H9 (cell line): ENCODE data around the gene BCAS3. TPM values are rescaled to one million over a fixed set of nuclear protein-coding genes. Genes with fewer than 3 reads are reported as not detected.

ENCODE experiments used
- DNase-seq: peaks from one replicate; pipeline ENCODE4 v3.0.0-alpha.2; 2017
- H2AFZ ChIP-seq: one replicate; pipeline ENCODE4 v1.6.1; 2013; ENCODE audit warnings: mild to moderate bottlenecking, low read length, control low read depth, moderate library complexity
- H2AK5ac ChIP-seq: 2 replicates; pipeline ENCODE4 v1.6.1; 2013; ENCODE audit warnings: low read length, control low read depth, mixed read lengths; ENCODE audit not compliant: insufficient read length
- H2BK120ac ChIP-seq: one replicate; pipeline ENCODE4 v1.6.1; 2013; ENCODE audit warnings: low read depth, mild to moderate bottlenecking, low read length, control low read depth, inconsistent platforms; ENCODE audit not compliant: poor library complexity, severe bottlenecking
- H2BK12ac ChIP-seq: 2 replicates; pipeline ENCODE4 v1.6.1; 2013; ENCODE audit warnings: low read length, control low read depth, mixed read lengths, low read depth; ENCODE audit not compliant: insufficient read length
- H2BK15ac ChIP-seq: 2 replicates; pipeline ENCODE4 v1.6.1; 2013; ENCODE audit warnings: low read depth, low read length, control low read depth
- H2BK20ac ChIP-seq: one replicate; pipeline ENCODE4 v1.6.1; 2013; ENCODE audit warnings: low read depth, mild to moderate bottlenecking, low read length, control low read depth, inconsistent platforms; ENCODE audit not compliant: poor library complexity, severe bottlenecking
- H2BK5ac ChIP-seq: 2 replicates; pipeline ENCODE4 v1.6.1; 2013; ENCODE audit warnings: low read length, control low read depth, mixed read lengths; ENCODE audit not compliant: insufficient read length
- H3K14ac ChIP-seq: 2 replicates; pipeline ENCODE4 v1.6.1; 2013; ENCODE audit warnings: low read length, control low read depth; ENCODE audit not compliant: insufficient read depth
- H3K18ac ChIP-seq: 2 replicates; pipeline ENCODE4 v1.6.1; 2013; ENCODE audit warnings: low read depth, mild to moderate bottlenecking, mixed read lengths, low read length, control low read depth; ENCODE audit not compliant: insufficient read length
- H3K23ac ChIP-seq: 2 replicates; pipeline ENCODE4 v1.6.1; 2013; ENCODE audit warnings: low read length, control low read depth, mixed read lengths, low read depth; ENCODE audit not compliant: insufficient read length
- H3K23me2 ChIP-seq: 2 replicates; pipeline ENCODE4 v1.6.1; 2013; ENCODE audit warnings: low read depth, mild to moderate bottlenecking, mixed read lengths, low read length, control low read depth; ENCODE audit not compliant: insufficient read length, poor library complexity, severe bottlenecking
- H3K27ac ChIP-seq: 2 replicates; pipeline ENCODE4 v1.5.1; 2013; ENCODE audit warnings: low read length, control low read depth, mixed read lengths, low read depth; ENCODE audit not compliant: insufficient read length
- H3K27me3 ChIP-seq: 2 replicates; pipeline ENCODE4 v1.6.1; 2013; ENCODE audit warnings: low read length, control low read depth, inconsistent platforms; ENCODE audit not compliant: insufficient read depth
- H3K4ac ChIP-seq: 2 replicates; pipeline ENCODE4 v1.6.1; 2013; ENCODE audit warnings: low read depth, mild to moderate bottlenecking, control low read depth, inconsistent platforms, low read length, moderate library complexity
- H3K4me1 ChIP-seq: 2 replicates; pipeline ENCODE4 v1.6.1; 2013; ENCODE audit warnings: low read length, control low read depth, inconsistent platforms; ENCODE audit not compliant: insufficient read depth
- H3K4me2 ChIP-seq: 2 replicates; pipeline ENCODE4 v1.6.1; 2013; ENCODE audit warnings: low read length, control low read depth, mixed read lengths; ENCODE audit not compliant: insufficient read length, insufficient read depth
- H3K56ac ChIP-seq: 2 replicates; pipeline ENCODE4 v1.6.1; 2013; ENCODE audit warnings: low read depth, mild to moderate bottlenecking, mixed read lengths, low read length, control low read depth; ENCODE audit not compliant: insufficient read length
- H3K79me1 ChIP-seq: 2 replicates; pipeline ENCODE4 v1.6.1; 2013; ENCODE audit warnings: low read depth, mild to moderate bottlenecking, moderate library complexity, low read length, control low read depth, inconsistent platforms; ENCODE audit not compliant: insufficient read depth, poor library complexity, severe bottlenecking
- H3K79me2 ChIP-seq: 2 replicates; pipeline ENCODE4 v1.6.1; 2013; ENCODE audit warnings: low read length, control low read depth, inconsistent platforms; ENCODE audit not compliant: insufficient read depth
- H3K9ac ChIP-seq: 2 replicates; pipeline ENCODE4 v1.6.1; 2013; ENCODE audit warnings: low read length, control low read depth, mixed read lengths; ENCODE audit not compliant: insufficient read length; ENCODE audit errors: extremely low read depth
- H3K9me3 ChIP-seq: one replicate; pipeline ENCODE4 v1.6.1; 2013; ENCODE audit warnings: low read depth, low read length, inconsistent platforms; ENCODE audit not compliant: control insufficient read depth
- H3T11ph ChIP-seq: one replicate; pipeline ENCODE4 v1.6.1; 2013; ENCODE audit warnings: mild to moderate bottlenecking, low read length, control low read depth, inconsistent platforms
- H4K20me1 ChIP-seq: one replicate; pipeline ENCODE4 v1.6.1; 2013; ENCODE audit not compliant: control insufficient read depth, insufficient read length, insufficient read depth
- H4K5ac ChIP-seq: 2 replicates; pipeline ENCODE4 v1.6.1; 2013; ENCODE audit warnings: low read depth, mild to moderate bottlenecking, mixed read lengths, low read length, control low read depth; ENCODE audit not compliant: insufficient read length
- H4K8ac ChIP-seq: replicated peaks from 2 replicates; pipeline ENCODE4 v1.6.1; 2013; ENCODE audit warnings: low read length, control low read depth, mixed read lengths, low read depth; ENCODE audit not compliant: insufficient read length
- H4K91ac ChIP-seq: 2 replicates; pipeline ENCODE4 v1.6.1; 2013; ENCODE audit warnings: low read depth, mild to moderate bottlenecking, moderate library complexity, mixed read lengths, low read length, control low read depth; ENCODE audit not compliant: insufficient read length
- H3K27ac Mint-ChIP-seq, 3 experiments: 2 replicates in 2 of 3; 3 replicates in 1 of 3; pipeline ENCODE4 v1.8.0; 2020 to 2021; ENCODE audit warnings: mixed read lengths in 3 of 3, mild to moderate bottlenecking in 1 of 3, moderate library complexity in 1 of 3
- H3K27me3 Mint-ChIP-seq: 2 replicates; pipeline ENCODE4 v1.8.0; 2021; ENCODE audit warnings: low read depth, mild to moderate bottlenecking, moderate library complexity, mixed read lengths
- H3K36me3 Mint-ChIP-seq, 3 experiments: 2 replicates in 2 of 3; 3 replicates in 1 of 3; pipeline ENCODE4 v1.8.0; 2020 to 2021; ENCODE audit warnings: low read depth in 3 of 3, mixed read lengths in 3 of 3; ENCODE audit not compliant: insufficient read depth in 1 of 3
- H3K4me1 Mint-ChIP-seq, 2 experiments: 2 replicates each; pipeline ENCODE4 v1.8.0; 2020; ENCODE audit warnings: mixed read lengths in 2 of 2
- H3K4me3 Mint-ChIP-seq, 2 experiments: 2 replicates in 1 of 2; 3 replicates in 1 of 2; pipeline ENCODE4 v1.8.0; 2020 to 2021; ENCODE audit warnings: mild to moderate bottlenecking in 2 of 2, mixed read lengths in 2 of 2, moderate library complexity in 1 of 2
- H3K9me3 Mint-ChIP-seq, 2 experiments: 2 replicates in 1 of 2; 3 replicates in 1 of 2; pipeline ENCODE4 v1.8.0; 2020; ENCODE audit warnings: mild to moderate bottlenecking in 2 of 2, mixed read lengths in 2 of 2, moderate library complexity in 1 of 2
- CTCF ChIP-seq: fragments of 200-600 bp; sonication (generic); conservative IDR thresholded peaks from 3 replicates; pipeline ENCODE4 v1.8.0; 2021; ENCODE audit warnings: antibody characterized with exemption, mild to moderate bottlenecking
- WGBS: extraction: QIAGEN DNeasy Blood & Tissue Kit; methylation state at CpG from one replicate; pipeline ENCODE4 v1.1.7; 2013; ENCODE audit warnings: missing lambda C conversion rate, low lambda C conversion rate, mixed read lengths; ENCODE audit not compliant: insufficient read length; ENCODE audit errors: extremely low coverage; 5-methylcytosine and 5-hydroxymethylcytosine counted together
- total RNA-seq: library from RNA; stranded (reverse); gene quantifications from 2 replicates; pipeline ENCODE4 v1.2.1, GENCODE V29; 2021

The BCAS3 gene
- total RNA-seq, 1 experiment from 2014 or later, result 22.4 TPM

DNA sequence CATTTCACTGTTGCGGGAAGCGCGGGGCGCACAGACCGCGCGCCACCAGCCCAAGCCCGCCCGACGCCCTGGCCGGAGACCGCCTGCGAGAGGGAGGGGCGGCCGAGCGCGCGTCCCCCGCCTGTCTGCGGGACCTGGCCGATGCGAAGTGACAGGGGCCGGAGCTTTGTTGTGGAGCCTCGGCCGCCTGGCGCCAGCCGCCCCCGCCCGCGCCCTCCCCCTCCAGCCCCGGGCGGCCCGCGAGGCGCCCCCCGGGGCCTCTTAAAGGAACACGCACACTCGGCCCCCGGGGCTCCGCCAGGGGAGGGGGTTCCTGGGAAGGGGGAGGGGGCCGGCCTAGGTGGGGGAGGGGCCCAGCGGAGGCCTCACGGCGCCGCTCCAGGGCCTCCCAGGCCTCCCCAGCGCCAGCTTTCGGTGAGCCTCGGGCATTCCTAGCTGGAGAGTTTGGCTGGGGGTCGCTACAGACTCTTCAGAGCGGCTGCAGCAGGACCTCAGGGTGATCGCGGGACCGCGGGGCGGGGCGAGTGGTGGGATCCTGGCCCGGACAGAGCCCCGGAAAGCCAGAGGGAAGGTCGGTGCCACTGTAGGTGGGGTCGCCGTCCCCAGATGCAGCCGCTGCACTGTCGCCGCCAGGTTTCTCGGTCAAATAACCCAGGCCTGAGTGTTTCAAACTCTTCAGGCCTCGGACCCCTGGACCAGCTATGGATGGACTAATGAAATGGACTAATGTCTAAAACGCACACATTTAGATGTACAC is 719.6 kb downstream of the BCAS3 start:
- Histone ChIP-seq H3K4me1 (no peaks in the 10 kb centered on the region), H2BK12ac (no peak overlapping the region), H3K4me2 (peak overlapping the region; percentile 22), H3K79me1 (no peaks in the 10 kb centered on the region), H4K5ac (no peak overlapping the region), H3K56ac (no peak overlapping the region), H3K9me3 (no peaks in the 10 kb centered on the region), H2BK120ac (no peak overlapping the region), H2AK5ac (no peak overlapping the region), H3K14ac (no peak overlapping the region), H4K8ac (no peak overlapping the region), H3K9ac (no peak overlapping the region), H4K20me1 (no peaks in the 10 kb centered on the region), H2AFZ (no peak overlapping the region), H3K79me2 (no peaks in the 10 kb centered on the region), H4K91ac (no peak overlapping the region), H2BK15ac (no peak overlapping the region), H3K27me3 (peaks cover 72% of the 10 kb centered on the region), H2BK20ac (no peak overlapping the region), H3K27ac (no peak overlapping the region), H2BK5ac (no peak overlapping the region), H3K23me2 (peaks cover 8% of the 10 kb centered on the region), H3T11ph (no peak overlapping the region), H3K23ac (no peak overlapping the region), H3K4ac (no peak overlapping the region), H3K18ac (no peak overlapping the region)
- peaks cover 93% of the 10 kb centered on the region for H3K27me3 Mint-ChIP-seq
- no peak for TF ChIP-seq CTCF
- peaks cover 0 to 5% of the 10 kb centered on the region in 2 experiments; a peak in 3 of 5 replicates for H3K9me3 Mint-ChIP-seq
- H3K4me3 Mint-ChIP-seq, result peak overlapping the region; percentile 7 to 76; a peak in 3 of 5 replicates
- H3K27ac Mint-ChIP-seq, result no peak overlapping the region
- no CpG with 5 or more reads among the region's 67 CpGs for WGBS
- peaks cover 18 to 24% of the 10 kb centered on the region in 2 experiments for H3K4me1 Mint-ChIP-seq
- H3K36me3 Mint-ChIP-seq, result no peaks in the 10 kb centered on the region; a peak in 1 of 7 replicates
- peak; percentile 75 for DNase-seq
